WERI-Rb-1 (cell line): ENCODE results near the gene DAO.

ENCODE experiments used
- DNase-seq: peaks from one replicate; pipeline ENCODE4 v3.0.0-alpha.2; 2020
- H3K27ac ChIP-seq: fragments of 250-450 bp; sonication (Bioruptor Pico); 2 replicates; pipeline ENCODE4 v1.5.1; 2020; ENCODE audit warnings: mild to moderate bottlenecking, moderate library complexity
- H3K27me3 ChIP-seq: fragments of 250-450 bp; sonication (Bioruptor Pico); 2 replicates; pipeline ENCODE4 v1.5.1; 2021; ENCODE audit warnings: mild to moderate bottlenecking, low read depth, moderate library complexity; ENCODE audit not compliant: insufficient read depth, severe bottlenecking
- H3K36me3 ChIP-seq: fragments of 250-450 bp; sonication (Bioruptor Pico); 2 replicates; pipeline ENCODE4 v1.5.1; 2020; ENCODE audit warnings: mild to moderate bottlenecking, moderate library complexity
- H3K4me3 ChIP-seq: 2 replicates; pipeline ENCODE4 v1.5.1; 2011; ENCODE audit warnings: low read depth, mild to moderate bottlenecking, control low read depth, low read length
- H3K9me3 ChIP-seq: fragments of 250-450 bp; sonication (Bioruptor Pico); 2 replicates; pipeline ENCODE4 v1.5.1; 2021; ENCODE audit warnings: mild to moderate bottlenecking, moderate library complexity; ENCODE audit not compliant: severe bottlenecking
- CTCF ChIP-seq: IDR thresholded peaks from 2 replicates; pipeline ENCODE4 v1.5.1; 2011; ENCODE audit warnings: low read depth, mild to moderate bottlenecking, control low read depth, inconsistent platforms, low read length

DAO gene

GRCh38 chr12:108879615-108880254, at the start of gene DAO:
TSS of gene DAO (plus strand) at chr12:108880092. CDS start at chr12:108885007, 4,915 bp downstream.
- H3K9me3 ChIP-seq, result no peaks in the 10 kb centered on the region
- TF ChIP-seq CTCF, result no peak
- peak within 1 kb of the TSS; percentile 94 for H3K27ac ChIP-seq
- H3K36me3 ChIP-seq, result no peaks in the 10 kb centered on the region
- DNase-seq, result peak; percentile 37
- H3K27me3 ChIP-seq, result no peaks in the 10 kb centered on the region
- H3K4me3 ChIP-seq, result peak within 1 kb of the TSS; percentile 29

- Histone ChIP-seq H3K4me3 (no peak overlapping the region), H3K27me3 (no peaks in the 10 kb centered on the region), H3K36me3 (peaks cover 81% of the 10 kb centered on the region), H3K27ac (no peak overlapping the region), H3K9me3 (no peaks in the 10 kb centered on the region)
- no peak for DNase-seq
- TF ChIP-seq CTCF, result no peak
Observed at GRCh38 chr12:108831309-108831991, 48.4 kb upstream of the DAO start.

- Histone ChIP-seq H3K27ac (no peak overlapping the region), H3K36me3 (peaks cover 81% of the 10 kb centered on the region), H3K9me3 (no peaks in the 10 kb centered on the region), H3K4me3 (no peak overlapping the region), H3K27me3 (no peaks in the 10 kb centered on the region)
- TF ChIP-seq CTCF, result no peak
- no peak for DNase-seq
Observed at GRCh38 chr12:108832208-108832607, 47.7 kb upstream of the DAO start.

GRCh38 chr12:108832730-108833354, 47.0 kb upstream of the DAO start:
- H3K4me3 ChIP-seq, result no peak overlapping the region

GRCh38 chr12:108833355-108833733, 46.5 kb upstream of the DAO start:
- Histone ChIP-seq H3K9me3 (no peaks in the 10 kb centered on the region), H3K27ac (no peak overlapping the region), H3K27me3 (no peaks in the 10 kb centered on the region), H3K4me3 (no peak overlapping the region), H3K36me3 (peaks cover 74% of the 10 kb centered on the region)
- DNase-seq, result no peak
- TF ChIP-seq CTCF, result no peak

More at GRCh38 chr12:108832730-108833354, 47.0 kb upstream of the DAO start:
- H3K9me3 ChIP-seq, result no peaks in the 10 kb centered on the region
- H3K27me3 ChIP-seq, result no peaks in the 10 kb centered on the region
- no peak for DNase-seq
- H3K36me3 ChIP-seq, result peaks cover 77% of the 10 kb centered on the region
- no peak overlapping the region for H3K27ac ChIP-seq
- TF ChIP-seq CTCF, result no peak
